NK-92 (cell line): Measurements from ENCODE around the gene GPAM.
"Not testable (repeated sequence)": the region's sequence is repeated elsewhere in the genome, so short reads cannot be mapped to it uniquely, and the experiment has no call there.

Experiments used
- DNase-seq: peaks from one replicate; lab custom pipeline; 2025; ENCODE audit not compliant: unreplicated experiment; lab: John Stamatoyannopoulos, UW

The GPAM gene

DNA sequence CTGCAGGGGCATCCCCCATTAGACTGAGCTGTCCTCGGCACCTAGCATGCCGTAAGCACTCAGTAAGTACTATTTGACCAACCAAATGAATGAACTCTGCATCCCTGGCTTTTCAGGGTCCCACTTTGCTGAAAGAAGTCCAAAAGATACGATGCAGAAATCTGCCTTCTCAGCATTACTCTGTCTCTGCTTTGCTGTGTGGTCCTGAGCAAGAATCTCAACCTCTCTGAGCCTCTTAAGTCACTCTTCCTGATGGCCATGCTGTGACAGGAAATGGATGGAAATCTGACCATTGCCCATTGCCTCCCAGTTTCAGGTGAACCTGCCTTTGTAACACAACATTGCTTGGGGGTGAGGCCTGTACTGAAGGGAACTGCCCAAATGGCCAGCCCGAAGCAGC is 48.0 kb downstream of the GPAM start:
- DNase-seq, result no peak

- DNase-seq, result no peak
Observed at GRCh38 chr10:112132435-112132834, 51.1 kb downstream of the GPAM start.

GRCh38 chr10:112131996-112132395 is 51.6 kb downstream of the GPAM start:
- no peak for DNase-seq

DNA sequence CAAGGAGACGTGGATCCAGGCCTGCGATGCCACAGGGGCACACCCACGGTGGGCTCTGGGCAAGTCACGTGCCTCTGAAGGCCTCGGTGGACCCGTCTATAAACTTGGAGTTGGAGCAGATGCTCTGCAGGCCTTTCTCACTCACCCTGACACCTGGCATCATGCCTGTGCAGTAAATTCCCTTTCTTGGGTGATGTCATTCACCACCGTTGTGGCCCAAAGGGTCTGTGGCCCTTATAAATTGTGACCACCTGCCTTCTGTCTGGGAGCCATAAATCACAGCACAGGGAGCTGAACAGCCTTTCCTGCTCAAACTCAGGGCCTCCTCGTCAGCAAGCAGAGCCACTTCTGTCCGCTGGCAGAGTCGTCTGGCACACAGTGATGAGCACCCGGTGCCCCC is 52.2 kb downstream of the GPAM start:
- no peak for DNase-seq

GRCh38 chr10:112126901-112127300 is 56.7 kb downstream of the GPAM start:
- no peak for DNase-seq

- no peak for DNase-seq
Observed at GRCh38 chr10:112126172-112126571, 57.4 kb downstream of the GPAM start.

DNA sequence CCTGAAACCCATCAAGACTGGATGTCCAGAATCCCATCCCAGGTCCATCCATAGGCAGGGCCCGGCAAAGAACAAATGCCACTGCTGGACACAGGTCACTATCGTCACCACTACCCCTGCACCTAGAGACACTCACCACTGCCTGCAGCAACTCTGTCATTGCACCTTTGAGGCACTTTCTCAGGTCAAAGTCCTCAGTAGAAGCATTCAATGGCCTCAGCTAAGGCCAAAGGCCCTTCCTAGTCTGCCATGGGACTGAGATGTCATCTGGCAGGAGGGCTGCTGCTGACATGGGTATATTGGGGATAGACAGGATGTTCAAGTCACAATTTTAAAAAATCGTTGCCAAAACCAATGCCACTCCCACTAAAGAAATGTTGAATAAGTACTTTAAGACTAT is 58.7 kb downstream of the GPAM start:
- no peak for DNase-seq

- DNase-seq, result no peak
Observed at GRCh38 chr10:112122827-112123226, 60.7 kb downstream of the GPAM start.

- DNase-seq, result no peak
Observed at GRCh38 chr10:112120491-112120890, 63.1 kb downstream of the GPAM start.

DNA sequence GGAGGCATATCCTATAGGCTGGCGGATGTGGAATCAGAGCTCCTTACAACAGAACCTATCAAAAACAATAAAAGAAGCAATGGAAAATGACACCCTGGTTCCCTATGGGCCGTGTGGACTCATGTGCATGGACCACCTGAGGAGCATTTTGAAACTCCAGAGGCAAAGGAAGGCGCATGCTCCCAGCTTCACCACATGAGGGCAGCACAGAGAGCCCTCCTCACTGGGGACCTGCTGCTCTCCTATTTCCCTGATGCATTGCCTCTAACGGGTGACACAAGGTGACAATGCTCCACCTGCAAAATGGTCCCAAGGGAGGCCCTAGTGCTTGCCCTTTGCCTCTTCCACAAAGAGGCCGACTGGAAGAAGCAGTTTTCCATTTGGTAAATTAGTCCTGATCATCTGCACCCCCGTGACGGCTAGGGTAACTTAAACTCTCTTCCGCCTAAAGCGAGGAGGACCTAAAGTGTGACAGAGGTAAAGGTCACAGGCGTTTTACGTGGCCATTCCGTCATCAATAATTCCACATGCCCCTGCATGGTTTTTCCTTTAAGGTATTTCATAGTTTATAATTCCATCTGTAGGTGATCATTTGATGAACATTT is 67.7 kb downstream of the GPAM start:
- no peak for DNase-seq

DNA sequence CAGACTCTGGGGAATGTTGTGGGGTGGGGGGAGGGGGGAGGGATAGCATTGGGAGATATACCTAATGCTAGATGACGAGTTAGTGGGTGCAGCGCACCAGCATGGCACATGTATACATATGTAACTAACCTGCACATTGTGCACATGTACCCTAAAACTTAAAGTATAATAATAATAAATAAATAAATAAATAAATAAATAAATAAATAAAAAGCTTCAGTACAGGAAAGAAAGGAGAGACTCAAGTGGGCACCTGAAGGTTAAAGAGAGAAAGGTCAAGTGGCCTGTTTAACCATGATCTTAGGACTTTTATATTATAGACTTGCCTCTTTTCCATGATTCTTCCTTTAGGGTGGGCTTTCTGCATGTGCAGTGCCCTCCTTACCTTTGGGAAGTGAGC is 73.8 kb downstream of the GPAM start:
- DNase-seq, result not testable (repeated sequence)
